CD8-positive, alpha-beta memory T cell (primary cell): ENCODE measurements around the gene FGG. TPM values are rescaled to one million over a fixed set of nuclear protein-coding genes. Genes with fewer than 3 reads are reported as not detected.

Experiments used
- polyA plus RNA-seq: library from polyadenylated mRNA; unstranded; fragments of 300-500 nt; fragmentation: Illumina TruSeq; gene quantifications from one replicate; pipeline ENCODE4 v1.2.3, GENCODE V29; 2021
- total RNA-seq, 2 experiments: library from RNA; stranded (reverse); gene quantifications; one replicate each; pipeline ENCODE4 v1.2.3, GENCODE V29; 2021

FGG gene
- total and polyA plus RNA-seq, 3 experiments from 2014 or later, result not detected

Other genes with a start within 250 kb of the FGG start
- under 1 TPM in 1 of 2 experiments, not detected in 1; 0.09 TPM for gene DCHS2, start 120.9 kb downstream of the FGG start, total RNA-seq
- not detected for gene DCHS2, start 120.9 kb downstream of the FGG start, polyA plus RNA-seq
- 100 to 1,000 TPM; 136 to 139 TPM for gene PLRG1, start 62.3 kb downstream of the FGG start, total RNA-seq
- 79.6 TPM for gene PLRG1, start 62.3 kb downstream of the FGG start, polyA plus RNA-seq
- gene FGB, start 49.6 kb downstream of the FGG start, total RNA-seq, result not detected
- not detected for gene FGB, start 49.6 kb downstream of the FGG start, polyA plus RNA-seq
- not detected for gene FGA, start 21.9 kb downstream of the FGG start, total RNA-seq
- not detected for gene FGA, start 21.9 kb downstream of the FGG start, polyA plus RNA-seq
- gene LRAT, start 131.3 kb upstream of the FGG start, total RNA-seq, result not detected
- gene LRAT, start 131.3 kb upstream of the FGG start, polyA plus RNA-seq, result not detected
- gene RBM46, start 168.6 kb upstream of the FGG start, total RNA-seq, result not detected
- not detected for gene RBM46, start 168.6 kb upstream of the FGG start, polyA plus RNA-seq